Measurements from ENCODE around the gene CC2D2A. TPM values are rescaled to one million over a fixed set of nuclear protein-coding genes. Genes with fewer than 3 reads are reported as not detected.

The CC2D2A gene
- total and polyA plus RNA-seq, 2 of the 13 experiments (the other 11 are each of a cell fraction or from before 2014, with no cell fraction given) = 4.2 to 7.2 TPM

GRCh38 chr4:15543537-15544247, 74.0 kb downstream of the CC2D2A start:
- TF ChIP-seq ZNF556 (CRISPR knock-in tag; IDR thresholded peaks at IDR 0.05; ENCODE audit: borderline replicate concordance) = no peak
- TF ChIP-seq FLYWCH1 (CRISPR knock-in tag; IDR thresholded peaks at IDR 0.05) = no peak
- no peak for TF ChIP-seq FOXA3 (CRISPR knock-in tag; IDR thresholded peaks at IDR 0.05)
- no peak for TF ChIP-seq ZNF510 (CRISPR knock-in tag; IDR thresholded peaks at IDR 0.05; ENCODE audit: low read depth)
- no peak for TF ChIP-seq YEATS4 (CRISPR knock-in tag; IDR thresholded peaks at IDR 0.05; ENCODE audit: borderline replicate concordance)
- no peak for TF ChIP-seq ZNF136 (CRISPR knock-in tag; IDR thresholded peaks at IDR 0.05; ENCODE audit: low read depth)
- H3K27me3 ChIP-seq (ENCODE audit: control insufficient read depth in 1 of 2, insufficient read depth in 2 of 2, low read length in 2 of 2) = no peaks in the 10 kb centered on the region
- no peaks in the 10 kb centered on the region for H3K36me3 ChIP-seq (replicated peaks in 1 of 2; ENCODE audit: control insufficient read depth in 1 of 2, insufficient read depth in 2 of 2, low read length in 2 of 2)
- ATAC-seq = no peak
- ChIA-PET CTCF (ENCODE audit: low intra/inter-chr PET ratio, low total read pairs) (no interaction called here), POLR2A (no interaction called here)
- WGBS (ENCODE audit: low lambda C conversion rate) = 93% methylated on average over 5 of the region's 6 CpGs
- H2AFZ ChIP-seq (ENCODE audit: low read length) = no peak overlapping the region
- H3K79me2 ChIP-seq (ENCODE audit: insufficient read depth, low read length) = no peaks in the 10 kb centered on the region
- in situ Hi-C loops (cut with HindIII; ENCODE audit: extremely low pct_ligation_motif_present, low pct_unique_long_range_greater_than_20kb) = no loop called here
- no peak overlapping the region for H3K9ac ChIP-seq (ENCODE audit: insufficient read depth, low read depth, low read length)
- no peak for FAIRE-seq
- no TSS peak for BruUV-seq (replicated peaks)
- intact Hi-C loops (cut with micrococcal nuclease; ENCODE audit: unreplicated experiment) = no loop called here
- no peak overlapping the region for H3K27ac ChIP-seq (ENCODE audit: extremely low read length, insufficient read depth, low read length)
- no peaks in the 10 kb centered on the region for H4K20me1 ChIP-seq (ENCODE audit: insufficient read depth, low read length)
- no peaks in the 10 kb centered on the region for H3K4me1 ChIP-seq (ENCODE audit: insufficient read depth, low read length)
- H3K4me3 ChIP-seq (replicated peaks in 1 of 3; ENCODE audit: insufficient read depth in 1 of 3, low read depth in 2 of 3, low read length in 3 of 3) = no peak overlapping the region
- no peak overlapping the region for H3K4me2 ChIP-seq (ENCODE audit: low read depth, low read length)
- no peaks in the 10 kb centered on the region for H3K9me3 ChIP-seq (ENCODE audit: low read length)
- DNase-seq (ENCODE audit: low spot score) = no peak

GRCh38 chr4:15544248-15544729, 74.6 kb downstream of the CC2D2A start:
- Histone ChIP-seq H3K4me3 (replicated peaks in 1 of 3; ENCODE audit: insufficient read depth in 1 of 3, low read depth in 2 of 3, low read length in 3 of 3) (no peak overlapping the region), H3K9me3 (ENCODE audit: low read length) (no peaks in the 10 kb centered on the region), H2AFZ (ENCODE audit: low read length) (no peak overlapping the region), H4K20me1 (ENCODE audit: insufficient read depth, low read length) (no peaks in the 10 kb centered on the region), H3K27me3 (ENCODE audit: control insufficient read depth in 1 of 2, insufficient read depth in 2 of 2, low read length in 2 of 2) (no peaks in the 10 kb centered on the region), H3K9ac (ENCODE audit: insufficient read depth, low read depth, low read length) (no peak overlapping the region), H3K4me2 (ENCODE audit: low read depth, low read length) (no peak overlapping the region), H3K27ac (ENCODE audit: extremely low read length, insufficient read depth, low read length) (no peak overlapping the region), H3K79me2 (ENCODE audit: insufficient read depth, low read length) (no peaks in the 10 kb centered on the region), H3K36me3 (replicated peaks in 1 of 2; ENCODE audit: control insufficient read depth in 1 of 2, insufficient read depth in 2 of 2, low read length in 2 of 2) (no peaks in the 10 kb centered on the region), H3K4me1 (ENCODE audit: insufficient read depth, low read length) (no peaks in the 10 kb centered on the region)
- in situ Hi-C loops (cut with HindIII; ENCODE audit: extremely low pct_ligation_motif_present, low pct_unique_long_range_greater_than_20kb) (no loop called here), intact Hi-C loops (cut with micrococcal nuclease; ENCODE audit: unreplicated experiment) (no loop called here)
- DNase-seq (ENCODE audit: low spot score) (no peak), FAIRE-seq (no peak), ATAC-seq (no peak)
- 92% methylated on average over 1 of the region's 1 CpG for WGBS (ENCODE audit: low lambda C conversion rate)
- CTCF ChIA-PET (ENCODE audit: low intra/inter-chr PET ratio, low total read pairs) = no interaction called here
- no TSS peak for BruUV-seq (replicated peaks)
- no peak for TF ChIP-seq NBN (conservative IDR thresholded peaks at IDR 0.05)
- TF ChIP-seq FOSL2 (CRISPR knock-in tag; IDR thresholded peaks at IDR 0.05) = no peak
- no peak for TF ChIP-seq TCF12 (IDR thresholded peaks at IDR 0.05)
- no peak for TF ChIP-seq TCF12 (CRISPR knock-in tag; IDR thresholded peaks at IDR 0.05)
- no peak for TF ChIP-seq ZMAT3 (CRISPR knock-in tag; conservative IDR thresholded peaks at IDR 0.05)
- TF ChIP-seq CREM (IDR thresholded peaks at IDR 0.05) = no peak
- no peak for TF ChIP-seq CREM (CRISPR knock-in tag; IDR thresholded peaks at IDR 0.05)
- POLR2A ChIA-PET = no interaction called here
